Suprapubic skin (tissue), 4 donors: Measurements from ENCODE around the gene CPXM2.

Experiments
- POLR2A ChIP-seq, 2 donors: fragments of 450-650 bp; IDR thresholded peaks; one replicate each; pipeline ENCODE4 v1.6.1; 2017; ENCODE audit warnings: antibody characterized with exemption in 2 of 2, mild to moderate bottlenecking in 2 of 2, moderate library complexity in 2 of 2
- POLR2AphosphoS5 ChIP-seq, 3 donors: sonication (generic); formaldehyde crosslinking; IDR thresholded peaks; one replicate each; pipeline ENCODE4 v1.6.1; 2017; ENCODE audit warnings: antibody characterized with exemption in 3 of 3
- TF ChIP-seq, protein P1 (sequence below), 2 donors: fragments of 200-600 bp in 1 of 2; fragments of 450-650 bp in 1 of 2; sonication (generic) in 1 of 2; IDR thresholded peaks; one replicate each; pipeline ENCODE4 v1.5.1; 2016 to 2019; ENCODE audit warnings: antibody characterized with exemption in 2 of 2, mild to moderate bottlenecking in 1 of 2, moderate library complexity in 1 of 2

GRCh38 chr10:123747426-123747825 lies 144.2 kb downstream of the CPXM2 start:
- TF ChIP-seq, protein P1, sequence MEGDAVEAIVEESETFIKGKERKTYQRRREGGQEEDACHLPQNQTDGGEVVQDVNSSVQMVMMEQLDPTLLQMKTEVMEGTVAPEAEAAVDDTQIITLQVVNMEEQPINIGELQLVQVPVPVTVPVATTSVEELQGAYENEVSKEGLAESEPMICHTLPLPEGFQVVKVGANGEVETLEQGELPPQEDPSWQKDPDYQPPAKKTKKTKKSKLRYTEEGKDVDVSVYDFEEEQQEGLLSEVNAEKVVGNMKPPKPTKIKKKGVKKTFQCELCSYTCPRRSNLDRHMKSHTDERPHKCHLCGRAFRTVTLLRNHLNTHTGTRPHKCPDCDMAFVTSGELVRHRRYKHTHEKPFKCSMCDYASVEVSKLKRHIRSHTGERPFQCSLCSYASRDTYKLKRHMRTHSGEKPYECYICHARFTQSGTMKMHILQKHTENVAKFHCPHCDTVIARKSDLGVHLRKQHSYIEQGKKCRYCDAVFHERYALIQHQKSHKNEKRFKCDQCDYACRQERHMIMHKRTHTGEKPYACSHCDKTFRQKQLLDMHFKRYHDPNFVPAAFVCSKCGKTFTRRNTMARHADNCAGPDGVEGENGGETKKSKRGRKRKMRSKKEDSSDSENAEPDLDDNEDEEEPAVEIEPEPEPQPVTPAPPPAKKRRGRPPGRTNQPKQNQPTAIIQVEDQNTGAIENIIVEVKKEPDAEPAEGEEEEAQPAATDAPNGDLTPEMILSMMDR (IDR thresholded peaks at IDR 0.05) = no peak
- TF ChIP-seq POLR2A (IDR thresholded peaks at IDR 0.05) (no peak), POLR2AphosphoS5 (IDR thresholded peaks at IDR 0.05) (no peak)
